ENCODE data around the gene CLK4. TPM values are rescaled to one million over a fixed set of nuclear protein-coding genes. Genes with fewer than 3 reads are reported as not detected.

CLK4 gene
- total RNA-seq, 6 experiments from 2014 or later = 10.8 to 19.1 (median 11.7) TPM

DNA sequence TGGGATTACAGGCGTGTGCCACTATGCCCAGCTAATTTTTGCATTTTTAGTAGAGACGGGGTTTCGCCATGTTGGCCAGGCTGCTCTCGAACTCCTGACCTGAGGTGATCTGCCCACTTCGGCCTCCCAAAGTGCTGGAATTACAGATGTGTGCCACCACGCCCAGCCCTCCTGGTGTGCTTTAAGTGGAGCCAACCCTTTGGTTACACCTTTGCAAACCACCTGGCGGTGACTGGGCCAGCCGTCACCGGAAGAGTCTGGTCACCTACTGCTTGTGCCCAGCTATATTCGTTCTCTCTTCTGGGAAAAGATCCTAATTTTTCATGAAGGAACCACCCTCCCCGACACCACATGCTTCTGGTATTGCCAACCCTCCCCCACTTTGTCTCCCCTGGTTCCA is 72.5 kb downstream of the CLK4 start:
- TF ChIP-seq, protein P1, sequence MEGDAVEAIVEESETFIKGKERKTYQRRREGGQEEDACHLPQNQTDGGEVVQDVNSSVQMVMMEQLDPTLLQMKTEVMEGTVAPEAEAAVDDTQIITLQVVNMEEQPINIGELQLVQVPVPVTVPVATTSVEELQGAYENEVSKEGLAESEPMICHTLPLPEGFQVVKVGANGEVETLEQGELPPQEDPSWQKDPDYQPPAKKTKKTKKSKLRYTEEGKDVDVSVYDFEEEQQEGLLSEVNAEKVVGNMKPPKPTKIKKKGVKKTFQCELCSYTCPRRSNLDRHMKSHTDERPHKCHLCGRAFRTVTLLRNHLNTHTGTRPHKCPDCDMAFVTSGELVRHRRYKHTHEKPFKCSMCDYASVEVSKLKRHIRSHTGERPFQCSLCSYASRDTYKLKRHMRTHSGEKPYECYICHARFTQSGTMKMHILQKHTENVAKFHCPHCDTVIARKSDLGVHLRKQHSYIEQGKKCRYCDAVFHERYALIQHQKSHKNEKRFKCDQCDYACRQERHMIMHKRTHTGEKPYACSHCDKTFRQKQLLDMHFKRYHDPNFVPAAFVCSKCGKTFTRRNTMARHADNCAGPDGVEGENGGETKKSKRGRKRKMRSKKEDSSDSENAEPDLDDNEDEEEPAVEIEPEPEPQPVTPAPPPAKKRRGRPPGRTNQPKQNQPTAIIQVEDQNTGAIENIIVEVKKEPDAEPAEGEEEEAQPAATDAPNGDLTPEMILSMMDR (IDR thresholded peaks at IDR 0.05) = no peak
- no peak for TF ChIP-seq POLR2A (IDR thresholded peaks at IDR 0.05)
- 70% methylated on average over 2 of the region's 11 CpGs for WGBS (ENCODE audit: insufficient coverage, low coverage, low lambda C conversion rate, missing lambda C conversion rate)
- DNase-seq = no peak
- Histone ChIP-seq H3K4me1 (no peaks in the 10 kb centered on the region), H3K27me3 (no peaks in the 10 kb centered on the region), H3K36me3 (no peaks in the 10 kb centered on the region), H3K9me3 (no peaks in the 10 kb centered on the region), H3K4me3 (no peak overlapping the region), H3K27ac (no peak overlapping the region)
- intact Hi-C loops (cut with DNase I) = loop anchor here in 1 of 2 donors (5.0 kb wide), 1 partner anchor 277 kb away; no protein-coding TSS in a partner anchor
- no peak for ATAC-seq

DNA sequence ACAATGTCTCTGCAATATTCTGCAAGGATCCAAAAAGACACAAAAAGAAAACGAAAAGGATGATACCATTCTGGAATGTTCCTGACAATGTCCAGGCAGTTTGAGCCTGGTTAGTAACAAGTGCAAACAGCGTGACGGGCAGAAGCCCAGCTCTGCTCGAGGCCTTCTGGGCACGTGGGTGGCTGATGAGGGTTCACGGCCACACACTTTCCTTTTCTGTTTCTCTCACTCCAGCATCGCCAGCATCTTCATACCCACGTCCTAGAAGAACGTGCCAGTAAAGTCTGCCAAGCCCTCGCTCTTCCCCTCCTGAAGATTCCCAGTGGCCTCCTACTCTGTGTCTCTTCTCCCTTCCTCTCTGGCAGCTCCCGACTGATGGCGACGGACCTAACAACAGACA is 73.3 kb downstream of the CLK4 start:
- intact Hi-C loops (cut with DNase I) = loop anchor here in 1 of 2 donors (5.0 kb wide), 1 partner anchor 276 kb away; no protein-coding TSS in a partner anchor
- H3K27me3 ChIP-seq = no peaks in the 10 kb centered on the region
- no peaks in the 10 kb centered on the region for H3K9me3 ChIP-seq
- H3K36me3 ChIP-seq = no peaks in the 10 kb centered on the region
- no peaks in the 10 kb centered on the region for H3K4me1 ChIP-seq
- ATAC-seq (no peak), DNase-seq (no peak)
- WGBS (ENCODE audit: insufficient coverage, low coverage, low lambda C conversion rate, missing lambda C conversion rate) = 63% methylated on average over 13 of the region's 13 CpGs
- no peak overlapping the region for H3K4me3 ChIP-seq
- TF ChIP-seq, protein P1 (IDR thresholded peaks at IDR 0.05) = no peak
- TF ChIP-seq POLR2A (IDR thresholded peaks at IDR 0.05) = no peak
- no peak overlapping the region for H3K27ac ChIP-seq

Small RNA genes within 50 kb of the gene (small RNA-seq; reads per million reads assigned to genes)
- gene RN7SKP70 = 0 reads per million in 2 experiments

Other genes starting within 250 kb of the CLK4 start
- gene COL23A1, start 36.7 kb downstream of the CLK4 start, total RNA-seq = 1 to 10 TPM in 2 of 6 experiments, under 1 TPM in 4; 0.25 to 1.2 (median 0.50) TPM
- 1 to 10 TPM; 1.8 to 4.2 (median 2.5) TPM for gene ZNF354A, start 103.6 kb upstream of the CLK4 start, total RNA-seq
- 1 to 10 TPM; 2.0 to 7.2 (median 5.0) TPM for gene ZNF354B, start 232.9 kb upstream of the CLK4 start, total RNA-seq